ENCODE measurements around the gene COL21A1.

Gene COL21A1

GRCh38 chr6:56102216-56102615 lies 145.2 kb downstream of the COL21A1 start:
- DNase-seq, result no peak

GRCh38 chr6:56101141-56101553 lies 146.2 kb downstream of the COL21A1 start:
- DNase-seq, result no peak

- DNase-seq, result no peak
Observed at GRCh38 chr6:56096946-56097621, 150.3 kb downstream of the COL21A1 start.

DNA sequence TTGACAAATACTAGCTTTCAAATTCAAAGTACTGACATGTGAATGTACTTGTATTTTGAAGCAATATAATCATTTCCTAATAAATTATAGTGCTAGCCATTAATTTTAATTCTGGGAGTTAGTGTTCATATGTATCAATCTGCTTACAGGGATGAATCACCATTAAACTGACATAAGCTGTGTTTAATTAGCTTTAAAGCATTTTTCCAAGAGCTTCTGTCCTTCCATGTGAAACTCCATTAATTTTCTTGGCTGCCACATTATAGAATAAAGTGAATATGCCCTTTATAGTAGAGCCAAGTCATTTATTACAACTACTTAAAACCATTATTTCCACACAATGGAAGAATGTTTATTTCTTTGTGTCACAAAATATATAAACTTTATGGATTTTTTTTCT lies 150.8 kb downstream of the COL21A1 start:
- no peak for DNase-seq

- DNase-seq, result no peak
Observed at GRCh38 chr6:56093776-56094175, 153.6 kb downstream of the COL21A1 start.

DNA sequence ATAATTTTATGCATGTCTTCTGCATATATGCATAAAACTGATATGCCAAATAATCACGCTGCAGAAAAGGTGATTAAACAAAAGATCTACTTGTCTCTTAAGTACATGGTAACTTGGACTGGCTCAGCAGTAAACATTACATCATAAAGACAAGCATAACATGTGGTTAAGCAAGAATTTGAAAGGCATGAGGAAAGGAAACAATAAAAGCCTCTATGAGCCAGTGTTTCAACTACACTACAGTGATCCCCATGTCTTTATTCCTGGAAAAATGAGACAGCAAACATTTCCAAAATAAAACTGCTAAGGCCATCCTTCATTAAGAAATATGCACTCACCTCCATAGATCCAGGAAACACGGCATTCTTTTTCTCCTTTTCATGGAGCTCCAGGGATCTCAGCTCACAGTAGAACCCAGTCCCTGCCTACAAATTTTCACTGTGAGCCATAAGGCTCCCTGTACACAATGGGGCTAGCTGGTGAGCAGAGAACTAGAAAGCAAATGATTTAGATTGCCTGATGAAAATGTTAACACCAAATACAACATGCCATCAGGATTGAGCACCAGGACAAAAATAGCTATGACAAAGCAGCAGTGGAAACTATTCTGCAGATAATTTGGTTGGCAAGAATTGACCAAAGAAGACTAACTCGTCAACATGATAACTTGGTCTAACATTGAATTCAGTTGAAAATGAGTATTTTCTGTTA lies 156.1 kb downstream of the COL21A1 start:
- no peak for DNase-seq

DNA sequence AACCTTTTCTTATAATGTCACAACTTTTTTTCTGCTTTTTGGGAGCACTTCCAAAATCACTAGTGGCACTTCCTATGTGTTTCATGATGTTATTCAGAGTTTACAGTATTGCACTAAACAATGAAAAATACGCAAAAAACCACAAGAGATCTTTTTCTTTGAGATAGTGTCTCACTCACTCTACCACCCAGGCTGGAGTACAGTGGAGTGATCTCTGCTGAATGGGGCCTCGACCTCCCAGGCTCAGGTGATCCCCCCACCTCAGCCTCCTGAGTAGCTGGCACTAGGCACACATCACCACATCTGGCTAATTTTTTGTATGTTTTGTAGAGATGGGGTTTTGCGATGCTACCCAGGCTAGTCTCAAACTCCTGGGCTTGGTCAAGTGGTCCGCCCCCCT lies 158.7 kb downstream of the COL21A1 start:
- DNase-seq, result no peak

DNA sequence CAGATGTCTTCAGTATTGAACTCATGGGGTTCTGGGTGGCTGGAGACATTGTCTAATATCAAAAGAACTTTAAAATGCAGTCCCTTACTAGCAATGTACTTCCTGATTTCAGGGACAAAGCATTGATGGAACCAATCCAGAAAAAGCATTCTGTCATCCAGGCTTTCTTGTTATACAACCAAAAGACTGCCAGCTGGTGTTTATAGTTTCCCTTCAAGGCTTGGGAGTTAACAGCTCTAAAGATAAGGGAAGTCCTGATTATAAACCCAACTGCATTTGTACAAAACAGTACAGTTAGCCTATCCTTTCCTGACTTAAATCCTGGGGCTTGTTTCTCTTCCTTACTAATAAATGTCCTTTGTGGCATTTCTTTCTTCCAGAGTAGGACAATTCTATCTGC lies 160.0 kb downstream of the COL21A1 start:
- no peak for DNase-seq

DNA sequence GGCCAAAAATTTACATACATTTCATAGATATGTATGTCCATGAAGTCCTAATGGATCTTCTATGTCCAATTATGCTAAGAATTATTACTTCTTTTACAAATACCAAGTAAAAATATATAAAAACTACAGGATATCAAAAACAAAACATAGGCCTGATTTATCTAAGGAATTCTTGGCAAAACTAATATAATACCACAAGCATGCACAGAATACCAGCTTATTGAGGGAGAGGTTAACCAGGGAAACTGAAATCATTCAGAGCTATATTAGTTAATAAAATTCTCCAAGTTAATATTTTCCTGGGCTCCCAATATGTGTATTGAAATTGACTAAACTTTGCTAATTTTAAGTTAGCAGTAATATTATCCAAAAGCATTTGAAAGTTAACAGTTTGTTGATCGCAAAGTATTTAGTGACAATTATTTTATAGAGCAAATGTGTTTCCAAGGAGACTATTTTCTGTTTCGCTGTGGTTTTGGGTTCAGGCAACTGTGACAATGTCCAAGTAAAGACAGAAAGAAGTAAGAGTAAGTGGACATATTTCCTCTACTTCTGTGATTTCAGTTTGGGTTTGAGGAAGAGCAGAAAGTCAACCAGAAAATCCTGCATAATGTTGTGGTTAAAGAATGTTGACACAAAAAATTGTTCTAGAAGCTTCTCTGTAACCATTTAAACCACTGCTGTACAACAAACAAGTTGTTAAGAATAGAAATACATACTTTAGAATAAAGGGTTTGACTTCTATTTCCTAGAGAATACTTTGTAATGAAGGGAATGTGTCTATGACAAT lies 167.4 kb downstream of the COL21A1 start:
- no peak for DNase-seq

- no peak for DNase-seq
Observed at GRCh38 chr6:56076033-56076432, 171.3 kb downstream of the COL21A1 start.

DNA sequence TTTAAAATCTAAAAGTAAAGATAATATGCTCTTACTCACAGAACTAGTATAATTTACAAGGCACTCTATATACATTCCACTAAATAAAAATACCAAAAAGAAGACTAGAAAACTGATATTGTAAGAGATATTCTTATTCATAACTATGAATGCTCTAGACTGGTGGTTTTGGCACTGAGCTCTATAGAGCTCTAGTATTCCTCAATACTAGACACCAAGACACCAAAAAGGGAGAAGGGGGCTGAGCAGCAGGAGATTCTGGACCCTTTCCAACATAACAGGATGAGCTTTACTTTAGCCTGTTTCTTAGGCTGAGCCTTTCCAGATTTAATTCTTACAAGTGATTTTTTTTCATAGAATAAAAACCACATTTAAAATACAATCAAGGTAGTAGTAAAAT lies 173.6 kb downstream of the COL21A1 start:
- no peak for DNase-seq

GRCh38 chr6:56073315-56073714 lies 174.1 kb downstream of the COL21A1 start:
- DNase-seq, result no peak

GRCh38 chr6:56072856-56073255 lies 174.5 kb downstream of the COL21A1 start:
- DNase-seq, result no peak

DNA sequence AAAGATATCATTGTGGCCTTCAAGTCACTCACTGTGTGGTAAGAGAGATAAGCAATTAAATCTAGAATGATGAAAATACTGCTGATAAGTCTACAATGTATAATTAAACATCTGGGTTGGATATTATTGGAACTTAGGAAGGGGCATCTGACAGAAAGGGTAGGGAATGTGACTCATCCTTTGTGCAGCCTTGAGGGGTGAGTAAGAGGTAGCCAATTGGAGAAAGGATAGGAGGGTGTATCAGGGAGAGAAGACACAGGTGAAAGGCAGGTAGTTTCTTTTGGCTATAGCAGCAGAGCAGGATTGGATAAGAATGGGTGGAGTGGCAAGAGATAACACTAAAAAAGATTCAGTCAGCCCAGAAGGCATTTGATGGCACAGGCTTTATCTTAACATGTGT lies 182.0 kb downstream of the COL21A1 start:
- DNase-seq, result no peak

GRCh38 chr6:56062836-56063235 lies 184.5 kb downstream of the COL21A1 start:
- DNase-seq, result no peak

DNA sequence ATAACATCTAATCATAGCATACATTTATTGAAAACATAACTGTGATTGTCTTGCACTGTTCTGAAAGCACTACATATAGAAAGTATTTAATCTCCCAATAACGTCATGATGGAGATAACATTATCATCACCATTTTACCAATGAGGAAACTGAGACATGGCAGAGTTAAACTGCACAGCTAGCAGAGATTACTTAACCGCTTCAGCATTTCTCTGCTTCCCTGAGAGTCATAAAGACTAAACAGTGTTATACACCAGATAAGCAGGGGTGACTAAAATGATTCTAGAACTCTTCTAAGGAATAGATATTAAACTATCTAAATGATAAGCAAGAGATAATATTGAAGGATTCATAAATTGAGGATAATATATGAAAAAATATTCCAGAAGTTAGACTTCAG lies 188.7 kb downstream of the COL21A1 start:
- no peak for DNase-seq

DNA sequence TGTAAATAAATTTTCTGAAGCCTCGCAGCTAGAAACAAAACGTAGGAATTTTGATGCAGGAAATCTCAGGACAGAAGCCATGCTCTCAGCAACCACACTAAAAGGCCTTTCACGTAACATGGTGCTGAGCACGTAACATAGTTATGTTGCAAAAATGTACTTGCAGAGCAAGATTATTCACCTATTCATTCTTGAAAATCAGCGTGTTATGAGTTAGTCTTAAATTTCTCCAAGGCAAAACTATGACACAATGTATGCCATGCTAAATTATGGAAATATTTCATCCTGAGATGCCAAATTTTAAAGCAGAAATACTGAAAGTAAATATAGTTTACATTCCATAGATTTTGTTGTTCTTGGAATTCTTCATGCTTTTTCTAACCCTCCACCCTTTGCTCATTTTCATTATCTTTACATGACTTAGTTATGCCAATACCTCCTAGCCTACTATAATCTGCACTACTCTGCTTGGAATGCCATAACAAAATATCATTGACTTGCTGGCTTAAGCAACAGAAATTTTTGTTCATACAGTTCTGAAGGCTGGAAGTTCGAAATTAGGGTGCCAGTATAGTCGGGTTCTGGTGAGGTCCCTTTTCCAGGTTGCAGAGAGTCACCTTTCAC lies 192.2 kb downstream of the COL21A1 start:
- no peak for DNase-seq

DNA sequence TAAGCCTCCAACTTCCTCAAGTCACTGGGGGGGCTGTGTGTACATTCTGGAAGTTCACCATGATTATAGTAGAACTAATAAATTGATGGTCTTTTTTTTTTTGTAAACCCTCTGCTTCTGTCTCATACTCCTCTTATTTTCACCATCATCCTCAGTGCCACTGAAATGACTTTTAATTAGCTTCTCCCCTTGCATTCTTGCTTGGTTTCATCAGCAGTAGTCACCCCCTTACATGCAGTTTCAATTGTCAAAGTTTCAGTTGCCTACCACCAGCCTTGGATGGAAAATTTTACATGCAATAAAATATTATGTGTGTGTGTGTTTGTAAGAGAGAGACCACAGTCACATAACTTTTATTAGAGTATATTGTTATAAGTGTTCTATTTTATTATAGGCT lies 196.2 kb downstream of the COL21A1 start:
- DNase-seq, result no peak

DNA sequence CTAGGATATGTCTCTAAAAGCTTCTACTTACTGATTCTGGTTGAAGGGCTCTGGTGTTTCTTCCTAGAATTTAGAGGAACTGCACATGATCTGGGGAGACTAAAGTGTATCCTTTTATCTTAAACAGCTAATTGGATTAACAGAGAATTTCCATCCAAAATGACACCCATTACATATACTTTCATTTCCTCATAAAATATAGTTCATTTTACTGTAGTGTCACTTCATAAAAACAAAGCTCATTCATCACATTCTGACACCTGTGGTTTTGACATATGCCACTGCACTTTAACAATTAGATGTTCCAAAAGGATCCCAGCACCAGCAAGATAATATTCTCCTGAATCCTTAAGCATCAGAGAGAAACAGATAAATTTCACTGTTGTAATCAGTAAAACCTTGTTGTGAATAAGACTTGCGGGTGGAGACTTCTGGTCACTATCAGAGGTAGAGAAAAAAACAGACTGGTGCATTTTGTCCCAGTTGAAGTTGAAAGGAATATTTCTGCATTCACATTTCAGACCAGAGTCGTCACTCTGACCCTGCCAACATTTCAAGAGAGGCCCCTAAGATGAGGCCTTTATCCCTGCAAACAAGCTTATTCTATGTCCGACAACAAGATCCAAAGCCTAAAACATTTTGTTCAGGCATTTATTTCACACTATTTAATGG lies 196.7 kb downstream of the COL21A1 start:
- no peak for DNase-seq

DNA sequence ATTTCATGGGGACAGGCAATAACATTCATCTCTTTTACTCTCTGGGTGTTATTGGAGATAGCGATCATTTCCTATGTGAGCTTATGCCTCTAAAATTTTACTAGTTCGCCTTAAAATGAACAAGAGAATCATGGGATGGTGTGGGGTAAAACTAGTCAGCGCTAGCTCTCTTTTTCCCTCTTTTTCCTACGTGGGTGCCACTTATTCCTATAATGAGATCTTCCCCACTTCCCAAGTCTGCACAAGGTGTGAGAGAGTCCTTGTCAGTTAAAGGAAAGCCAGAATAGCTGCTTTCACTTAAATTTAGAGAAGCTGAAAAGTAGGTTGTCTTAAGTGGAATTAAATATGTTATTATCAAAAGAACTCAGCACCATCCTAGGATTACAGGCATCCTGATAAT lies 198.8 kb downstream of the COL21A1 start:
- no peak for DNase-seq

DNA sequence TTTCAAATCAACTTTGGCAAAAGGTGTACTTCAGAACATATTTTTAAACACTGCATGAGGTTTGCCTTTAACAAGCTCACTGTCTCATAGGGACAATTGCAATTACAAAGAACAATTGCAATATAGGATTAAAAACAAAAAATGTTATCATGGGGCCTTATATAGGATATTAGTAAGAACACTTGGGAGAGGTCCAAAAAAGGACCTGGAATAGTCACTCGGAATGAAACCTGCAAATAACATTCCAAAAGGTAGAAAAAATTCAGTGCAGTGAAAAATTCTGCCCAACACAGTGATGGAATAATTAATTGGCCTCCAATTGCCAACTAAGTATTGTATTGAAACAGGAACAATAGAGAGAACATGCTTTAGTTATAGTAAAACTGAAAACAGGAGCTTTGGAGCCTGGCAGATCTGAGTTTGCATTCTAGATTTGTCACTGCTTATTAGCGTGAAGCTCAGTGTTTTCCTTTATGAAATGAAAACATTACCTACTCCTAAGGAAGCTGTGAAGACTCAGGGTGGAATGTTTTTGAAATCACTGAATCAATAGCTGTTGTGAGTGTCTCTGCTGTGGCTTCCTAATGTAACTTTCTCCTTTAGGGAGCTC lies 199.3 kb downstream of the COL21A1 start:
- DNase-seq, result no peak

GRCh38 chr6:56046576-56046975 lies 200.8 kb downstream of the COL21A1 start:
- no peak for DNase-seq

DNA sequence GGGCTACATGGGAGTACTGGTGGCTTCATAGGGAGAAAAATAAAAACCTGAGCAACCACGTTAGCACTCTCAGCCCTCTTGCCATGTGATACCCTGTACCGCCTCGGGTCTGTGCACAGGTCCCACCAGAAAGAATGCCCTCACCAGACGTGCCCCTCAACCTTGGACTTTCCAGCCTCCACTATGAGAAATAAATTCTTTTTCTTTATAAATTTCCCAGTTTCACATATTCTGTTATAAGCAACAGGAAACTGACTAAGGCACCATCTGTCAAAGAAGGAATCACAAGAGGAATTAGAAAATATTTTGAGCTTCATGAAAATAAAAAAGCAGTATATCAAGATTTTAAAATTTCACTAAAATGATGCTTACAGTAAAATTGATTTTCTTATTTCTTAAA lies 203.6 kb downstream of the COL21A1 start:
- no peak for DNase-seq
